Nephron progenitor cell (in vitro differentiated cells): ENCODE data around the gene THEM5.

Source experiments
- DNase-seq: peaks from one replicate; pipeline ENCODE4 v3.0.0; 2021
- H3K27ac Mint-ChIP-seq: 2 replicates; pipeline ENCODE4 v1.8.0; 2021; ENCODE audit warnings: mild to moderate bottlenecking, moderate library complexity, mixed read lengths
- H3K27me3 Mint-ChIP-seq: 2 replicates; pipeline ENCODE4 v1.8.0; 2021; ENCODE audit warnings: mild to moderate bottlenecking, low read depth, mixed read lengths; ENCODE audit not compliant: poor library complexity
- H3K36me3 Mint-ChIP-seq: 2 replicates; pipeline ENCODE4 v1.8.0; 2021; ENCODE audit warnings: low read depth, mixed read lengths
- H3K4me1 Mint-ChIP-seq: 2 replicates; pipeline ENCODE4 v1.8.0; 2021; ENCODE audit warnings: mixed read lengths
- H3K4me3 Mint-ChIP-seq: 2 replicates; pipeline ENCODE4 v1.8.0; 2021; ENCODE audit warnings: mild to moderate bottlenecking, moderate library complexity, mixed read lengths
- H3K9me3 Mint-ChIP-seq: 2 replicates; pipeline ENCODE4 v1.8.0; 2021; ENCODE audit warnings: mild to moderate bottlenecking, moderate library complexity, mixed read lengths
- TF ChIP-seq, protein P1 (sequence below): fragments of 200-600 bp; sonication (generic); IDR thresholded peaks from 2 replicates; pipeline ENCODE4 v1.5.0; 2021; ENCODE audit warnings: antibody characterized with exemption

Gene THEM5

DNA sequence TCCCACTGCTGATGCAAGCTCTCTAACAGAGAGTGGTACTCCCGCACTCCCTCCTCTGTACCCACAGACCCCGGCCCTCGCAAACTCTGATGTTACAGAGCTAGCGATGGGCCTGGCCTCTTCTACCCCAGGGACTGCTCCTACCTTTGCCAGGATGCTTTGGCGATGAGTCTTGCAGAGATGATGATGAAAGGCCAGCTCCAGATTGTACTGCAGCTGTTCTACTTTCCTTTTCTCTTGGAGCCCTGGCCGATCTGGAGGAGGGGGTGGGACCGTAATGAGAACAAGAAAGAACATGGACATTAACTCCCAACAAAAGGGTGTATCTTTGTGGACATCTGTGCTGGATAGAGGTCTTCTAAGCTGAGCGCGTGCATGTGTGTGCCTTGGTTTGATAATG lies 42.3 kb downstream of the THEM5 start:
- TF ChIP-seq, protein P1, sequence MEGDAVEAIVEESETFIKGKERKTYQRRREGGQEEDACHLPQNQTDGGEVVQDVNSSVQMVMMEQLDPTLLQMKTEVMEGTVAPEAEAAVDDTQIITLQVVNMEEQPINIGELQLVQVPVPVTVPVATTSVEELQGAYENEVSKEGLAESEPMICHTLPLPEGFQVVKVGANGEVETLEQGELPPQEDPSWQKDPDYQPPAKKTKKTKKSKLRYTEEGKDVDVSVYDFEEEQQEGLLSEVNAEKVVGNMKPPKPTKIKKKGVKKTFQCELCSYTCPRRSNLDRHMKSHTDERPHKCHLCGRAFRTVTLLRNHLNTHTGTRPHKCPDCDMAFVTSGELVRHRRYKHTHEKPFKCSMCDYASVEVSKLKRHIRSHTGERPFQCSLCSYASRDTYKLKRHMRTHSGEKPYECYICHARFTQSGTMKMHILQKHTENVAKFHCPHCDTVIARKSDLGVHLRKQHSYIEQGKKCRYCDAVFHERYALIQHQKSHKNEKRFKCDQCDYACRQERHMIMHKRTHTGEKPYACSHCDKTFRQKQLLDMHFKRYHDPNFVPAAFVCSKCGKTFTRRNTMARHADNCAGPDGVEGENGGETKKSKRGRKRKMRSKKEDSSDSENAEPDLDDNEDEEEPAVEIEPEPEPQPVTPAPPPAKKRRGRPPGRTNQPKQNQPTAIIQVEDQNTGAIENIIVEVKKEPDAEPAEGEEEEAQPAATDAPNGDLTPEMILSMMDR = no peak
- no peak for DNase-seq
- peaks cover 27% of the 10 kb centered on the region for H3K4me1 Mint-ChIP-seq
- no peak overlapping the region for H3K4me3 Mint-ChIP-seq
- no peaks in the 10 kb centered on the region for H3K36me3 Mint-ChIP-seq
- no peak overlapping the region for H3K27ac Mint-ChIP-seq
- H3K27me3 Mint-ChIP-seq = peaks cover 34% of the 10 kb centered on the region
- no peaks in the 10 kb centered on the region for H3K9me3 Mint-ChIP-seq

- H3K4me3 Mint-ChIP-seq = no peak overlapping the region
- no peaks in the 10 kb centered on the region for H3K36me3 Mint-ChIP-seq
- DNase-seq = no peak
- H3K9me3 Mint-ChIP-seq = no peaks in the 10 kb centered on the region
- TF ChIP-seq, protein P1 = no peak
- no peak overlapping the region for H3K27ac Mint-ChIP-seq
- peaks cover 27% of the 10 kb centered on the region for H3K4me1 Mint-ChIP-seq
- H3K27me3 Mint-ChIP-seq = peaks cover 45% of the 10 kb centered on the region
Observed at GRCh38 chr1:151809985-151810556, 43.4 kb downstream of the THEM5 start.

- H3K4me3 Mint-ChIP-seq = no peak overlapping the region
- no peak for DNase-seq
- peaks cover 48% of the 10 kb centered on the region for H3K27me3 Mint-ChIP-seq
Observed at GRCh38 chr1:151809290-151809984, 44.1 kb downstream of the THEM5 start.

GRCh38 chr1:151807766-151808165 lies 45.7 kb downstream of the THEM5 start:
- no peaks in the 10 kb centered on the region for H3K9me3 Mint-ChIP-seq
- no peak for DNase-seq
- H3K4me3 Mint-ChIP-seq = no peak overlapping the region
- peaks cover 27% of the 10 kb centered on the region for H3K4me1 Mint-ChIP-seq
- H3K27ac Mint-ChIP-seq = no peak overlapping the region
- TF ChIP-seq, protein P1 = no peak
- no peaks in the 10 kb centered on the region for H3K36me3 Mint-ChIP-seq
- peaks cover 56% of the 10 kb centered on the region for H3K27me3 Mint-ChIP-seq

More at GRCh38 chr1:151809290-151809984, 44.1 kb downstream of the THEM5 start:
- Mint-ChIP-seq H3K4me1 (peaks cover 27% of the 10 kb centered on the region), H3K36me3 (no peaks in the 10 kb centered on the region), H3K9me3 (no peaks in the 10 kb centered on the region), H3K27ac (no peak overlapping the region)
- TF ChIP-seq, protein P1 = no peak

- TF ChIP-seq, protein P1 = no peak
- peaks cover 57% of the 10 kb centered on the region for H3K27me3 Mint-ChIP-seq
- no peak overlapping the region for H3K4me3 Mint-ChIP-seq
- H3K4me1 Mint-ChIP-seq = peaks cover 27% of the 10 kb centered on the region
- H3K36me3 Mint-ChIP-seq = no peaks in the 10 kb centered on the region
- H3K9me3 Mint-ChIP-seq = no peaks in the 10 kb centered on the region
- no peak overlapping the region for H3K27ac Mint-ChIP-seq
- no peak for DNase-seq
Observed at GRCh38 chr1:151807131-151807530, 46.4 kb downstream of the THEM5 start.

GRCh38 chr1:151806170-151806569 lies 47.3 kb downstream of the THEM5 start:
- Mint-ChIP-seq H3K4me1 (peaks cover 22% of the 10 kb centered on the region), H3K27me3 (peaks cover 59% of the 10 kb centered on the region), H3K4me3 (no peak overlapping the region), H3K9me3 (no peaks in the 10 kb centered on the region), H3K36me3 (no peaks in the 10 kb centered on the region), H3K27ac (no peak overlapping the region)
- TF ChIP-seq, protein P1 = no peak
- no peak for DNase-seq
